ENCODE data around the gene MAP1LC3A. TPM values are rescaled to one million over a fixed set of nuclear protein-coding genes. Genes with fewer than 3 reads are reported as not detected.

Gene MAP1LC3A
- total and polyA plus RNA-seq, 2 experiments from 2014 or later: 80.3 to 83.1 TPM

GRCh38 chr20:34571753-34572152 is 13.2 kb downstream of the MAP1LC3A start:
- no peaks in the 10 kb centered on the region for H3K79me2 ChIP-seq (ENCODE audit: insufficient read depth)
- no peak for DNase-seq
- no peak overlapping the region for H3K4me3 ChIP-seq
- in situ Hi-C loops (cut with MboI): no loop called here
- H3K4me1 ChIP-seq (ENCODE audit: insufficient read depth): peaks cover 14% of the 10 kb centered on the region
- H3F3A ChIP-seq (ENCODE audit: insufficient read depth): peaks cover 14% of the 10 kb centered on the region
- H2AFZ ChIP-seq: no peak overlapping the region
- H3K9me3 ChIP-seq (ENCODE audit: low read depth): no peaks in the 10 kb centered on the region
- no peak for TF ChIP-seq EZH2phosphoT487 (IDR thresholded peaks at IDR 0.05; ENCODE audit: insufficient read depth, low read depth)
- TF ChIP-seq EZH2 (IDR thresholded peaks at IDR 0.05; ENCODE audit: insufficient read depth, poor library complexity, severe bottlenecking): no peak
- WGBS, 2 experiments (ENCODE audit: low coverage in 1 of 2, low lambda C conversion rate in 2 of 2, missing lambda C conversion rate in 2 of 2): 77 to 85% methylated on average over 5 of the region's 5 CpGs
- no peak overlapping the region for H3K9ac ChIP-seq
- no peak overlapping the region for H3K27ac ChIP-seq
- H3K9me2 ChIP-seq (ENCODE audit: insufficient read depth): no peaks in the 10 kb centered on the region
- H4K20me1 ChIP-seq (ENCODE audit: insufficient read depth): no peaks in the 10 kb centered on the region
- no peaks in the 10 kb centered on the region for H3K27me3 ChIP-seq (replicated peaks; ENCODE audit: insufficient read depth)
- no peaks in the 10 kb centered on the region for H3K36me3 ChIP-seq (ENCODE audit: low read depth)
- H3K4me2 ChIP-seq (ENCODE audit: unreplicated experiment): no peak overlapping the region

- no peaks in the 10 kb centered on the region for H3K9me2 ChIP-seq (ENCODE audit: insufficient read depth)
- H3K4me1 ChIP-seq (ENCODE audit: insufficient read depth): peaks cover 16% of the 10 kb centered on the region
- 91 to 93% methylated on average over 7 of the region's 7 CpGs for whole genome bisulfite sequencing, 2 experiments (ENCODE audit: low coverage in 1 of 2, low lambda C conversion rate in 2 of 2, missing lambda C conversion rate in 2 of 2)
- no peak for DNase-seq
- no peaks in the 10 kb centered on the region for H3K79me2 ChIP-seq (ENCODE audit: insufficient read depth)
- peaks cover 14% of the 10 kb centered on the region for H3F3A ChIP-seq (ENCODE audit: insufficient read depth)
- H3K9ac ChIP-seq: no peak overlapping the region
- no peak for TF ChIP-seq EZH2phosphoT487 (IDR thresholded peaks at IDR 0.05; ENCODE audit: insufficient read depth, low read depth)
- no peak for TF ChIP-seq EZH2 (IDR thresholded peaks at IDR 0.05; ENCODE audit: insufficient read depth, poor library complexity, severe bottlenecking)
- H3K9me3 ChIP-seq (ENCODE audit: low read depth): no peaks in the 10 kb centered on the region
- no peak overlapping the region for H3K4me2 ChIP-seq (ENCODE audit: unreplicated experiment)
- no peak overlapping the region for H3K4me3 ChIP-seq
- no peaks in the 10 kb centered on the region for H4K20me1 ChIP-seq (ENCODE audit: insufficient read depth)
- no peaks in the 10 kb centered on the region for H3K27me3 ChIP-seq (replicated peaks; ENCODE audit: insufficient read depth)
- no peaks in the 10 kb centered on the region for H3K36me3 ChIP-seq (ENCODE audit: low read depth)
- no peak overlapping the region for H2AFZ ChIP-seq
- no peak overlapping the region for H3K27ac ChIP-seq
- in situ Hi-C loops (cut with MboI): no loop called here
Observed at GRCh38 chr20:34573541-34574300, 15.2 kb downstream of the MAP1LC3A start.

- no peak overlapping the region for H3K27ac ChIP-seq
- peaks cover 16% of the 10 kb centered on the region for H3F3A ChIP-seq (ENCODE audit: insufficient read depth)
- 95 to 97% methylated on average over 5 of the region's 5 CpGs for WGBS, 2 experiments (ENCODE audit: low coverage in 1 of 2, low lambda C conversion rate in 2 of 2, missing lambda C conversion rate in 2 of 2)
- H3K27me3 ChIP-seq (replicated peaks; ENCODE audit: insufficient read depth): no peaks in the 10 kb centered on the region
- peaks cover 22% of the 10 kb centered on the region for H3K4me1 ChIP-seq (ENCODE audit: insufficient read depth)
- no peaks in the 10 kb centered on the region for H3K9me2 ChIP-seq (ENCODE audit: insufficient read depth)
- H3K4me2 ChIP-seq (ENCODE audit: unreplicated experiment): no peak overlapping the region
- no peak for TF ChIP-seq EZH2 (IDR thresholded peaks at IDR 0.05; ENCODE audit: insufficient read depth, poor library complexity, severe bottlenecking)
- TF ChIP-seq EZH2phosphoT487 (IDR thresholded peaks at IDR 0.05; ENCODE audit: insufficient read depth, low read depth): no peak
- H3K36me3 ChIP-seq (ENCODE audit: low read depth): no peaks in the 10 kb centered on the region
- no peak overlapping the region for H3K9ac ChIP-seq
- H4K20me1 ChIP-seq (ENCODE audit: insufficient read depth): no peaks in the 10 kb centered on the region
- no peaks in the 10 kb centered on the region for H3K79me2 ChIP-seq (ENCODE audit: insufficient read depth)
- H3K4me3 ChIP-seq: no peak overlapping the region
- DNase-seq: no peak
- H3K9me3 ChIP-seq (ENCODE audit: low read depth): no peaks in the 10 kb centered on the region
- H2AFZ ChIP-seq: no peak overlapping the region
- in situ Hi-C loops (cut with MboI): no loop called here
Observed at GRCh38 chr20:34574426-34574825, 15.9 kb downstream of the MAP1LC3A start.

- 84% methylated on average over 6 of the region's 6 CpGs for WGBS, 2 experiments (ENCODE audit: low coverage in 1 of 2, low lambda C conversion rate in 2 of 2, missing lambda C conversion rate in 2 of 2)
- TF ChIP-seq EZH2 (IDR thresholded peaks at IDR 0.05; ENCODE audit: insufficient read depth, poor library complexity, severe bottlenecking): no peak
- no peak for TF ChIP-seq EZH2phosphoT487 (IDR thresholded peaks at IDR 0.05; ENCODE audit: insufficient read depth, low read depth)
- H3K4me3 ChIP-seq: no peak overlapping the region
- peaks cover 20% of the 10 kb centered on the region for H3F3A ChIP-seq (ENCODE audit: insufficient read depth)
- H2AFZ ChIP-seq: no peak overlapping the region
- peaks cover 23% of the 10 kb centered on the region for H3K4me1 ChIP-seq (ENCODE audit: insufficient read depth)
- no peaks in the 10 kb centered on the region for H3K27me3 ChIP-seq (replicated peaks; ENCODE audit: insufficient read depth)
- no peak overlapping the region for H3K4me2 ChIP-seq (ENCODE audit: unreplicated experiment)
- H3K79me2 ChIP-seq (ENCODE audit: insufficient read depth): no peaks in the 10 kb centered on the region
- H3K9ac ChIP-seq: no peak overlapping the region
- H3K9me3 ChIP-seq (ENCODE audit: low read depth): no peaks in the 10 kb centered on the region
- in situ Hi-C loops (cut with MboI): no loop called here
- no peaks in the 10 kb centered on the region for H4K20me1 ChIP-seq (ENCODE audit: insufficient read depth)
- no peak overlapping the region for H3K27ac ChIP-seq
- no peak for DNase-seq
- H3K9me2 ChIP-seq (ENCODE audit: insufficient read depth): no peaks in the 10 kb centered on the region
- no peaks in the 10 kb centered on the region for H3K36me3 ChIP-seq (ENCODE audit: low read depth)
Observed at GRCh38 chr20:34574861-34575260, 16.3 kb downstream of the MAP1LC3A start.

All from GM23248 (cell line).